Activated CD8-positive, alpha-beta memory T cell treated with anti-CD3 and anti-CD28 coated beads for 4 hours (primary cell): ENCODE measurements around the gene ENTR1.
A peak's percentile ranks its signal among the peaks of the same experiment; 100 is the strongest.
"Not testable (repeated sequence)": the region's sequence is repeated elsewhere in the genome, so short reads cannot be mapped to it uniquely, and the experiment has no call there.

ENCODE experiments used
- DNase-seq, 2 donors: peaks; one replicate each; pipeline ENCODE4 v3.0.0-alpha.2; 2020; ENCODE audit warnings: low read depth in 2 of 2

Gene ENTR1

DNA sequence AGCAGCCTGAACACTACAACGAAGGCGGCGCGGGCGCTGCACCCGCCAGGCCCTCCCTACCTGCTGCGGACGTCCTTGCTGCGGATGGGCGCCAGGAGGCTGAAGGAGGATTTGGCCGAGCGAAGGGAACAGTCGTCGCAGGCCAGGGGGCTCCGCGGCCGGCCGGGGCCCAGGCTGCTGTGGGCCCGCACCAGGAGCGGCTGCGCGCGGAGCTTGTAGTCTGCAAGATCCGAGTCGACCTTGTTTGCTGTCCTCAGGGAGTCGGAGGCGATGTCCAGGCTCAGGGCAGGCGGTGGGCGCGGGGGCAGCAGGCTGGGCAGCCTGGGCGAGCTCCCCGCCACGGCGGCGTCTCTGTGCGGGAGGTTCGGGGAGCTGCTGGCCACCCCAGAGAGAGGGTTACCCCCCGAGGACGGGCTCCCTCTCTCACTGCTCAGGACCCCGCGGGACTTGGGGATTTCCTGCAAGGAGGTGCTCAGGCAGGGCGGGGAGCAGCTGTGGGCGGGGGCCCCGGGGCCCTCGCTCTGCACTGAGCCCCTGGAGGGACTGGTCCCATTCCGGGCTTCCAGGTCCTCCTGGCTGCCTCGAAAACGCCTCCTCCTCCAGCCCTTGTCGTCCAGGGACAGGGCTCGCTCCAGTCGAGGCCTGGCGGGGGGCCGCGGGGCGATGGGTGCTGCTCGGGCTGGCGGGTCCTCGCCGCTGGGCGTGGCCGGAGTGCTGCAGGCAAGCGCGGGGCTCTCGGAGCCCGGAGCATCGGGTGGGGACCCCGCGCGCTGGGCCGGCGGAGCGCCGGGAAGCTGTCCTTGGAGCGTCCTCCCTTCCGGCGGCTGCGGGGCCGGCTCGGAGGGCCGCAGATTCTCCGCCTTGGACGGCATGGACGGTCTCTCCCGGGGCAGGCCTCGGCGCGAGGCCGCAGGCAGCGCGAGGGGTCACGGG lies 28.4 kb upstream of the ENTR1 start:
- DNase-seq, result peak; percentile 20 to 33

DNA sequence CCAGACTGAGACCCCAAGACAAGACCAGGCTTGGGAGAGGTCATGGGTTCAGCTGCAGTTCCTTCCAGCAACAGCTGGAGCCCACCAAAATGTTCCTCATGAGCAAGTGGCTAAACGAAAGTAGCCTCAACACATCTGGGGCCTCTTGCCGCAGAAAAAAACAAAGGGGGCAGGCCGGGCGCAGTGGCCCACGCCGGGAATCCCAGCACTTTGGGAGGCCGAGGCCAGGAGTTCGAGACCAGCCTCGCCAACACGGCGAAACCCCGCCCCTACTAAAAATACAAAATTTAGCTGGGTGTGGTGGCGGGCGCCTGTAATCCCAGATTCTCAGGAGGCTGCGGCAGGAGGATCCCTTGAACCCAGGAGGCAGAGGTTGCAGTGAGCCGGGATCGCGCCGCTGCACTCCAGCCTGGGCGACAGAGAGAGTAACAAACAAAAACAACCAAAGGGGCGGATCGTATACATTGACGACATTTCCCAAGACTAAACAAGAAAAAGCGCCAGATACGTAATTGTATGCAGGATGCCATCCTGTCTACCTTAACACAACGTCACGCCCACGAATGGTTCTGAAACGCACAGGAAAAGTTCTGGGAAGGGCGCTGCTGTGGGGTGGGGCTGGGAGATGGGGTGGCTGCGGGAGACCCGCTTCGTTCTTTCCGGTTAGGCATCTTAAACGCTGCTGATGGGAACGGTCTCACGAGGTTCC lies 27.6 kb upstream of the ENTR1 start:
- no peak for DNase-seq

DNA sequence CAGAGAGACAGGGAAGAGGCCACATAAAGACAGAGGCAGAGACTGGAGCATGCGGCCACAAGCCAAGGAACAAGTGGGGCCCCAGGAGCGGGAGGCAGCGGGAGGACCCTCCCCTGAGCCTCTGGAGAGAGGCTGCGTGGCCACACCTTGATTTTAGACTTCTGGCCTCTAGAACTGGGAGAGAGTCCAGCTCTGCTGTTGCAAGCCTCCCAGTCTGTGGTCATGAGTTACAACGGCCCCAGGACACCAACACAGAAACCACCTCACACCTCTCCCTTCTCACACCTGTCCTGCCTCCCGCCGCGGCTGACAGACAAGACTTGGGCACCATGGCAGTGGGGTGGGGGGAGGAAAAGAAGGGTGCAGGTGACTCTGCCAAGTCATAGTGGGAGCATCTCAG lies 27.0 kb upstream of the ENTR1 start:
- DNase-seq, result no peak

DNA sequence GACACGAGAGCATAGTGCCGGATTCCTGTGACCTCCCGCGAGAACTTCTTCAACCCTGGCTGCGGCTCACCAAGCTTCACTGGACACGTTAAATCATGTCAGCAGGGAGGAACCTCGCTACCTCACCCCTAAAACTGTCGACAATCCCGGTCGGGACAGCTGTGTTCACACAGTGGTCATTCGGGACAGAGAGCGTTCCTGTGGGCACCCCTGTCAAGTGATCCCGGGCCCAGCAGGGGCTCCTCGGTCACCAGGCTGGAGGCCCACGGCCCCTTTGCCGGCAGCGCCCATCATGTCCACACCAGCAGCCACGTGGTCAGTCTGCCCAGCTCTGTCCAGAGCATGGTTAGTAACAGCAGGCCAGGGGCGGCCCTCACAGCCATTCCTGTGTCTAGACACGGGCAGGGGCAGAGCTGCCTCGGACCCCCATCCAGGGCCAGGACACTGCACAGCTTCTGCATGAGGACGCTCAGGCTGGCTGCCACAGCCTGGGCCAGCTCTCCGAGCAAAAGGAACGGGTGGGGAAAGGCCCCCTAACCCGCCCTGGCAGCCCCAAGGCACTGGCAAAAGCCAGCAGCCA lies 25.7 kb upstream of the ENTR1 start:
- DNase-seq, result no peak

DNA sequence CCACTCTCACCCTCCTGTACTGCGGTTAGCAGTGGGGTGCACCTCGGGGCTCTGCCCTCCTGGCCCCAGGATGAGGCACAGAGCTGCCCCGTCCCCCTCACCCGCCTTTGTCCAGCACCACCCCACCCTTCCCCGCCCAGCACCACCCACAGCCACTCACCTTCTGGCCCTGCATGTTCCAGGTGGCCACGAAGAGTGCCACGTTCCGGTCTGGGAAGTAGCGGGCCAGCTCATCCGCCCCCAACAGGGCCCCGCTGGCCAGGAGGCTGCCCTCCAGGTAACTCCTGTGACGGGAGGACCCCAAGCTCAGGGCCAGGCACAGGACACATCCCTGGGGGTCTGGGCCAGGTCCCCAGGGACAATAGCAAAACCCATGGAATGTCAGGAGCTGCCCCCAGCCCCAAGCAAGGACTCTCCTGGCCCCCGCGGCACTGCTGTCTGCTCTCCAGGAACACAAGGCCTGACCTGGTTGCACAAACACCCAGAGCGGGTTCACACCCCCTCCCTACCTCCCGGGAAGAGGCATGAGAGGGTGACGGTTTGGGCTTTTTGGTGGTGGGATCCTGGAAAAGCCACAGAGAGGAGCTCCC lies 24.3 kb upstream of the ENTR1 start:
- no peak for DNase-seq

DNA sequence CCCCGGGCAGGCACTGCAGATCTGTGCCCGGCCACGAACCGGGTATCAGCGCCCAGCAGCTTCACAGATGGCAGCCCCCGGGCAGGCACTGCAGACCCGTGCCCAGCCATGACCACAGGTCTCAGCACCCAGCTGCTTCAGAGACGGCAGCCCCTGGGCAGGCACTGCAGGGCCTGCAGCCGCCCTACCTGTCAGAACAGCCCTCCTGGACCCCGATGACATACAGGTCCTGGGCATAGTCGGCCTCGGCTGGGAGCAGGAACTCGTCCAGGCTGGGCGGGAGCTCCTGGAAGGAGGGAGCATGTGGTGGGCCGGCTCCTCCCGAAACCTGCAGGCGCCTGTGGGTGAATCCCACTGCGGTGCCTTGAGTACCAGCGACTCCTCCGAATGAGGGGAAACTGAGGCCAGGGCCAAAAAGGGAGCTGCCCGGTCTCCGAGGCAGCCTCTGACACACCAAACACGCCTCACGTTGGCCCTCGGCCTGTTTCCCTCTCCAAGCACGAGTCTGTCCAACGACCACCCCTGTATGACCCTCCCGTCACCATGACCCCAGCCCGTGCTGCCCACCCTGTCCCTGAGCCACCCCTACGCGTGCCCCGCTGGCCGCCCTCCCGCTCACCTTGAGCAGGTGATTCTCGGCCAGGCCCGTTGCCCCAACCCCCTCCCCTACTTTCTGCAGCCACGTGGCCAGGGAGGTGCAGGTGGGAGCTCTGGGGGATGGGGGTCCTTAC lies 23.6 kb upstream of the ENTR1 start:
- no peak for DNase-seq

DNA sequence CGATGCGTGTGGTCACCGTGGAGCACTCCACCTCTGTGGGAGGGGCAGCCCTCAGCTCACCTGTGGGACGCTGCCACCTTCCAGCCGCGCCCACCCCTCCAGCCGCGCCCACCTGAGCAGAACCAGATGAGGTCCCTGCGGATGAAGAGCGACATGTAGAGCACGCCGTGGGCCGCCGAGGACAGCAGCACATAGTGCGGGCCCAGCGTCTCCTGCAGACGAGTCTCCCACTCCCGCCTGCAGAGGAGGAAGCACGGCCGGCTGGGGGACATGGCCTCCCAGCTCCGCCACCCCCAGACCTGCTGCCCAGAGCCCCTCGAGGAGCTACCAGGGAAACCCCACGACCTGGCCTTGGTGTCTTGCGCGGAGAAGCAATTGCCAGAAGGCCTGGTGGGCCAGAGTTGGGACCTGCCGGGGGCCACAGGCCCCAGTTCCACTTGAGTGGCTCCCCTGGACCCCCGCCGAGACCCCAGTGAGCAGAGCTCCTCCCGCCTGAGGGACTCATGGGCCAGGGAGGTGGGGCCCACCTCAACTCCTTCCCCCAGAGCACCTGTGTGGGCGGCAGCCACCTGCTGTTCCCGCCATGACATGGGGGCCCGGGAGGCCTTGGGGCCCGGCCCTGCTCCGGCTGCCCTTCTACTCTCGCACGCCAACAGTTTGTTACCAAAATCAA lies 22.8 kb upstream of the ENTR1 start:
- DNase-seq, result no peak

DNA sequence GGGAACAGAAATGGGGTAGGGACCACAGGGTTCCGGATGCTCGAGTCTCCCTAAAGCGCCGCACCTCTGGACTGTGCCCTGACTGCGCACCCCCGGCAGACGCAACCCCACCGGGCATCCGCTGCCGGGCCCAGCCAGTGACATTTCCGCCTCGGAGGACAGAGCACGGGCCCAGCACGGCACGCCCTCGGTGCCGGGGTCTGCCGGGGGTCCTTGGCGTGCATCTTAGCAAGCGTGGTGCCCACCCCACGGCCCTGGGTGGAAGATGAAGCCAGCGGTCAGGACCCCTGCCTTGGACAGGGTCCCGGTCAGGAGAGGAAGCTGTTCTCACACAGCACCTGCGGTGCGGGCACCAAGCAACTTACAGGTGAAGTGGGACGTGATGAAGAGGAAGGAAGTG lies 22.2 kb upstream of the ENTR1 start:
- DNase-seq, result no peak

DNA sequence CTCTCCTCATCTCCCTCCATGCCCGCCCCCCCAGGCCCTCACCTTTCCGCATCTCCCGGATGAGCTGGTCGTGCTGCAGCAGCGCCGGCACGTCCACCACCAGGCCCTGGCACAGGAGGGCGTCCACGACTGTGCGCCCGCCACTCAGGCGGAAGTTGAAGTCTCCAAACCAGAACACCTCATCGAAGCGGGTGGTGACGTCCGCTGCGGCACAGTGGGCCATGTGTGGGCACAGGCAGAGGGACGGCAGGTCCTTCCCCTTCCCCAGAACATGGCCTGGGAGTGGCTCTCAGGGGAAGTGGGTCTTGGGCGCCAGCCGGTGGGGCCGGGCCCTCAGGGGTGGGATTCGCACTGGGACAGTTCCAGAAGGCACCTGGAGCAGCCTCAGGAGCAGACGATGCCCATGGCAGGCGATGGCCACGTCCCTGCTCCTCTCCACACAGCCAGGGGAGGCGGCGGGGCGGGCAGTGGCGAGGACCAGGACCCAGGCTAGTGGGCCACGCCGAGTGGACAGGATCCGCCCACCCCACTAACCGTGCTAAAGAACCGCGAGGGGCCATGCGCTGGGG lies 21.5 kb upstream of the ENTR1 start:
- DNase-seq, result no peak

DNA sequence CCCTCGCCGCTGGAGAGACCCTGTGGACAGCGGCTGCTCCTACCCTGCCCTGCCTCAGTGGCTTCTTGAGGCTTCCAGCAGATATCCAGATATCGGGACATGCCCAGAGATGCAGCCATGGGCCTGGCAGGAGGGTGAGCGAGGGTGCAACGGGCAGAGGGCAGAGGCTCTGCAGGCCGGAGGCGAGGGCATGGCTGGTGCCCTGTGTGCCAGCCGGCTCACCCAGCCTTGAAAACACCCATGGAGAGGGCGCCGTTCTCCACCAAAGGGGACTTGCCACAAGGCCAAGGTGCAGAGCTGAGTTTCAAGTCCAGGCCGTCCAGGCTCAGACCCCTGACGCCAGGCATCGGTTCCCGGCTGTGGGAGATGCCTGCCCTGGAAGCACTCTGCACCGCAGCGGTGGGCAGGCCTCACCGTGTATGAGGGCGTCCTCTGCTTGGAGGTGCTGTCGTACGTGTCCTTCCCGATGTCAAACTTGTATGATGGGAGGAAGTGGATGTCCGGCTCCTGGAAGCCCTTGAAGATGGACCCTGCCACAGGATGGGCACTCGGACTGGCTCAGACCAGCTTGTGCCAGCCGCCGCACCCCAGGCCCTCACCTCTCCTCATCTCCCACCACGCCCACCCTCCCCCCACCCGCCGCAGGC lies 20.3 kb upstream of the ENTR1 start:
- no peak for DNase-seq

DNA sequence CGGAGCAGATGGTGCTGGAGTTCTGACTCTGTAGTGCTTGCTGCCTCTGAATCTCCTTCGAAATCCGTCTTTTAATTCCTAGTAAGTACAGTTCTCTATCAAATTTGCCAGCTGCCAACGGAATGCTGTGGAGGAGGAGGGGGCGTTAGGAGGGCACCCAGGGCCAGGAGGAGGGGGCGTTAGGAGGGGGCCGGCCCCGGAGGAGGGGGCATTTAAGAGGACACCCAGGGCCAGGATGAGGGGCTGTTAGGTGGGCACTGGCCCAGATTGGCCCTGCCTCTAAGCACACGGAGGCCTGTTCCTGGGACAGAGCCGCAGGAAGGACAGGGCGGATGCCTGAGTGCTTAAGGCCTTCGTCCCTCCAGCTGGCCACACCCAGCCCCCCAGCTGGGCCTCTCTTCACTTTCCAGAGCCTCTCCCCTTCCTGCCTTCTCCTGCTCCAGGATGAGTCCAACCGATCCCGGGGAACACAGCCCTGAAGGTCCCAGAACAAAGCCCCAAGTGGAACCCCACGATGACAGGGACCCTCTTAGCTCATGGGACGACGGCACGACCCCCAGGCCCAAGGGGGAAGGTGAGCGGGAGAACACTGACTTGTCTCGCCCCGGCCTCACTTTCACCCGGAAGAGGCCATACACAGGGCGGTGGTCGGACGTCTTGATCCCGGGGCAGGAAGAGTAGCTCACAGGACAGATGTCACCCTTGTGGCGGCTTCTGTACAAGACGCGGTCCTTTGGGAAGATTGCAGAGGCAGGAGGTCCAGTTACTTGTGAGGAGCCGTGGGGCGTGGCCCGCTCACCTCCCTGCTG lies 19.5 kb upstream of the ENTR1 start:
- DNase-seq, result no peak

DNA sequence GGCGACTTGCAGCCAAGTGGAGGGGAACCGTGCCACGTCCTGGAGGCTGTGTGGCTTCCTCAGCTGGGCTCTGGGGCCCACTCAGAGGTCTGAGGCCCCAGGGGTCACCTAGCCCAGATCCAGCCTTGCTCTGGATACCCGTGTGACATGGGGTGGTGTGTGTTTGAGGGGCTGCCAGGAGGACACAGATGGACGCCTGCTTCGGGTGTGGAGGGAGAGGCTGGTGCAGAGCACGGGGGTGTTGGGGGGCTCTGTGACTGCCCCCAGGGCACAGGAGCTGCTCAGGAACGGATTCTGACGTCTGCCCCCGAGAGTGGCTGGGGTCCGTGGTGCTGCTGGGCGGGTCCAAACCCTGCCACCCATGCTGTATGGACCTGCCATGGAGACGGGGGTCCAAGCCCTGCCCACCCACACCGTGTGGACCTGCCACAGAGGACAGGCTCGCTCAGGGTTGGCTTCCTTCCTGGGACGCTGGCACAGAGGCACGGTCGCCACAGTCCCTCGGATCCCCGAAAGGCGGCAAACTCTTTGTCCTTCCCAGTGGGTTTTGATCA lies 18.7 kb upstream of the ENTR1 start:
- DNase-seq, result no peak

DNA sequence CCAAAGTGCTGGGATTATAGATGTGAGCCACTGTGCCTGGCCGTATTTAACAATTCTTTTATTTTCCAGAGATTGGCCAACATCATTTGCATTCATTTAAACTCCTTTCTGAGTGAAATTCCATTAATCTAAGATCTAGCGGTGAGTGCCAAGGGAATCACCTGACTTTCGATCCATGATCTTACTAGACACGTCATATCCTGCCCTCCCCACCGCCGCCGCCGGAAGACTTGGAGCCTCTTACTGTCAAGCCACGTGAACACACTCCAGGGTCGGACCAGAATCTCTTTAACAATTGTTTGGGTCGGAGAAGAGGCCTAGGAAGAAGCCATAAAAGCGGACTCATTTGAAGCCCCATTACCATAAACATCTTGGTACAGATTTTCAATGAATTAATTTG lies 16.4 kb upstream of the ENTR1 start:
- no peak for DNase-seq

DNA sequence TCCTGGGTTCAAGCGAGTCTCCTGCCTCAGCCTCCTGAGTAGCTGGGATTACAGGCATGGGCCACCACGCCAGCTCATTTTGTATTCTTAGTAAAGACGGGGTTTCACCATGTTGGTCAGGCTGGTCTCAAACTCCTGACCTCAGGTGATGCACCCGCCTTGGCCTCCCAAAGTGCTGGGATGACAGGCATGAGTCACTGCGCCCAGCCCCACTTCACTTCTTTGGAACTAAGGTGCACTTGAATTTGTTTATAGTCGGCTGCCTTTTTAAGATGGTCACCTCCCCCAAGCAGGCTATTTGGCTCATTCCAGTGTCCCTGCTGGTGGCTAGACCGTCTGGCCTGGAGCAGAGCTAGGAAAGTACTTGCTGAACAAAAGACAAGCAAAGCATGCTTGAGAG lies 15.0 kb upstream of the ENTR1 start:
- not testable (repeated sequence) for DNase-seq

DNA sequence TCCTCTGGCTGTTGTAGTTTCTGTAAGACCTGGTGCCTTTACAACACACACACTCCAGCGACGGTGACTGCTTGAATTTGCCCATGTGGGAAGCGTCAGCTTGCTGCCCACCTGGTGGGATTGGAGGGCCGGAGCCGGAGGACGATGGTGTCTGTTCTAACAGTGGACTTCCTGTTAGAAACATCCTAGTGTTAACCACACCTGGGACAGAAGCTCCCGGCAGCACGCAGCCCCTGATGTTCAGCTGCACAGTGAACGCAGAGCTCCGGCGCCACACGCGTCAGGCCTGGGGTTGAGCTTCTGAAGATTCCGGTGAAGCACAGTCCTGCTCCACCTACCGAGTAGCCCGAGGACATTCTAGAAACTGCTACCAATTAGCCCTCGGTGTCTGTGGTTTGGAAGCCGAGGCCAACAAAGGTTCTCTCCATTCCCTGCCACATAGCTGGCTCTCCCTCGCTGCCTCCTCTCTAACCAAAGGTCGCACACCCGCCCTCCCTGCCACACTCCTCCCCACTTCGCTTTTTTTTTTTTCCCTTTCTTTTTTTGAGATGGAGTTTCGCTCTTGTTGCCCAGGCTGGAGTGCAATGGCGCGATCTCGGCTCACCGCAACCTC lies 14.4 kb upstream of the ENTR1 start:
- DNase-seq, result no peak

DNA sequence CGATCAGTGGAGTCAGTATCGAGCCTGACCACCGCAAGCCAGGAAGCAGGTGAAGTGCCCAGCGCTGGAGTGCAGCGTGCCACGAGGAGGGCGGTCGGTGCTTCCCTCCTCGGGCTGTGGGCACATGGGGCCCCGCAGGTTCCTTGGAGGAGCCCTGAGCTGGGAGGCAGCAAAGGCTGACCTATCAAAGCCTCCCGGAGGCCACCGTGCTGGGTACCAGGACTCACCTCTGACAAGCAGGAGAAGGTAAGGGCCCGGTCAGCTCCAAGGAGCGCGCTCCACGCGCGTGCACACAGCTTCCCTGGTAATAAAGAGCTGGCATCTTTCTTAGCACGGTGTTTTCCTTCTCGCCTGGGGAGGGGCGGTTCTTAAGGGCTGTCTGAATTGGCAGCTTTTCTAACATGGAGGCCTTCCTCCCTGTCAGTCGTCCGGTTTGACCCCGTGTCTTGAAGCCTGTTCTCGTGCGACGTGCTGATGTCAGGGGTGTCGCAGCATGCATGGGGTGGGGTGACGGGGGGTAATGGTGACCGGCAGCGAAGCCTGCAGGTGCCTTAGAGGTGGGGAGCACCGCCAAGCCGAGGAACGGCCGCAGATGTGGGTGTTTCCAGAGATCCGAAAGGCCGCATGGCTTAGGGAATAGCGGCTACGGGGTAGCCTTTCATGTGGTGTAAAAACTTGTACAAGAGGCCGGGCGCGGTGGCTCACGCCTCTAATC lies 13.2 kb upstream of the ENTR1 start:
- DNase-seq, result no peak

DNA sequence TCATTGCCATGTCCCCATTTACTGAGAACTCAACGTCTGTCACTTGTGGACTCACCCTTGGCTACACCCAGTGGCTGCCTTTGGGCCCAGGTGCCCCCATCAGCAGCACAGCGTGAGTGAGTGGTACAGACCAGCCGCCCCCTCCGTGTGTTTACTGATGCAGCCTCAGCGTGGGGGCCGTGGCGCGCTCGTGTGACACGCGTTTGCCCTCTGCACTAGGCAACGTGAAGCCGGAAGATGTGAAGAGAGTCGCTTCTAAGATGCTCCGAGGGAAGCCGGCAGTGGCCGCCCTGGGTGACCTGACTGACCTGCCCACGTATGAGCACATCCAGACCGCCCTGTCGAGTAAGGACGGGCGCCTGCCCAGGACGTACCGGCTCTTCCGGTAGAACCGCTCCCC lies 12.5 kb upstream of the ENTR1 start:
- DNase-seq, result no peak

DNA sequence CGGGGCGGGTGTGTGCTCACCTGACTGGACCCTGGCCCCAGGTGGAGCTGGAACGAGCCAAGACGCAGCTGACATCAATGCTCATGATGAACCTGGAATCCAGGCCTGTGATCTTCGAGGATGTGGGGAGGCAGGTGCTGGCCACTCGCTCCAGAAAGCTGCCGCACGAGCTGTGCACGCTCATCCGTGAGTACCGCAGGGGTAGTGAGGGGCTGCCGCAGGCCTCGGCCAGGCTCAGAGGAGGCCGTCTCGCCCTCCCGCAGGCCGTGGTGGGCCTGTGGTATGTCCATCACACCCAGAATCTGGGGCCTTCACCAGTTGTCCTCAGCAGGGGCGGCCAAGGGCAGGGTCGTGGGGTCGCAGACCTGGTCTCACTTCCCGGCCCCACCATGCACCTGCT lies 11.4 kb upstream of the ENTR1 start:
- no peak for DNase-seq
